HFFc6 (cell line): Measurements from ENCODE around the gene SLC7A7. TPM values are rescaled to one million over a fixed set of nuclear protein-coding genes. Genes with fewer than 3 reads are reported as not detected.

Experiments
- DNase-seq: peaks from one replicate; pipeline ENCODE4 v3.0.0-alpha.2; 2018
- H3K27ac Mint-ChIP-seq: 2 replicates; pipeline ENCODE4 v1.8.0; 2020; ENCODE audit warnings: mild to moderate bottlenecking, mixed read lengths
- H3K27me3 Mint-ChIP-seq: 2 replicates; pipeline ENCODE4 v1.8.0; 2021; ENCODE audit warnings: mild to moderate bottlenecking, moderate library complexity, mixed read lengths; ENCODE audit not compliant: insufficient read depth
- H3K36me3 Mint-ChIP-seq: 2 replicates; pipeline ENCODE4 v1.8.0; 2021; ENCODE audit warnings: low read depth, mixed read lengths
- H3K4me1 Mint-ChIP-seq: 2 replicates; pipeline ENCODE4 v1.8.0; 2020; ENCODE audit warnings: low read depth, mixed read lengths
- H3K4me3 Mint-ChIP-seq: 2 replicates; pipeline ENCODE4 v1.8.0; 2020; ENCODE audit warnings: mild to moderate bottlenecking, moderate library complexity, mixed read lengths
- H3K9me3 Mint-ChIP-seq: 2 replicates; pipeline ENCODE4 v1.8.0; 2020; ENCODE audit warnings: mild to moderate bottlenecking, mixed read lengths
- total RNA-seq, 6 experiments: library from RNA; stranded (reverse); fragmentation: NEBNext Ultra II Directional; extraction: Animal tissue kit (Norgen Biotek cat#: 25700); gene quantifications; 2 replicates in 1 of 6; 3 replicates in 5 of 6; pipeline ENCODE4 v1.2.3, GENCODE V29; 2021
- TF ChIP-seq, protein P1 (sequence below): fragments of 200-600 bp; sonication (generic); IDR thresholded peaks from 2 replicates; pipeline ENCODE4 v1.5.0; 2021; ENCODE audit warnings: antibody characterized with exemption, mild to moderate bottlenecking

SLC7A7 gene
- total RNA-seq, 6 experiments from 2014 or later: 0.31 to 1.3 (median 0.56) TPM

DNA sequence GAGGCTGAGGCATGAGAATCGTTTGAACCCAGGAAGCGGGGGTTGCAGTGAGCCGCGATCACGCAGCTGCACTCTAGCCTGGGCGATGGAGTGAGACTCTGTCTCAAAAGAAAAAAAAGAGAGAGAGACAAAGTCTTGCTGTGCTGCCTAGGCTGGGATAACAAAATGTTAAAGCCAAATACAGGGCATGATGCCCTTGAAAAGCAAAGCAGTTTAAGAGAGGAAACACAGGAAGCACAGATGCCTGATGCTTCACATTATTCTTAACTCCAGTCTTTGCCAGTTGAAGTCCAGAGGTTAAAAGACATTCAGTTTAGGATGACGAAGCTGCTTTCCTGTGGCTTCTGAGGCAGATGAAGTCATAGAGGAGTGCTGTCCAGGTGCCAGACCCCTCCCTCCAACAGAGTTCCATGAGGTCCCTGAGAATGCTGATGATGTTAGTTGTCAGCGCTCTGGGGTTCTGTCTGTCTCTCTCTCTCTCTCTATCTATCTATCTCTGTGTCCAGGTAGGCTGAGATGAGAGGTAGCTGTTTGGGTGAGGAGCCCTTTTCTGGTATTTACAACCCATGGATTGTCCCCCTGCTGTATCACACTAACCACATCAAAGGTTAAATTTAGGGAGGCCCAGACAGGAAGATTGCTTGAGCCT is 9.6 kb upstream of the SLC7A7 start:
- peak; percentile 93 for DNase-seq
- H3K4me1 Mint-ChIP-seq: peaks cover 51% of the 10 kb centered on the region
- TF ChIP-seq, protein P1, sequence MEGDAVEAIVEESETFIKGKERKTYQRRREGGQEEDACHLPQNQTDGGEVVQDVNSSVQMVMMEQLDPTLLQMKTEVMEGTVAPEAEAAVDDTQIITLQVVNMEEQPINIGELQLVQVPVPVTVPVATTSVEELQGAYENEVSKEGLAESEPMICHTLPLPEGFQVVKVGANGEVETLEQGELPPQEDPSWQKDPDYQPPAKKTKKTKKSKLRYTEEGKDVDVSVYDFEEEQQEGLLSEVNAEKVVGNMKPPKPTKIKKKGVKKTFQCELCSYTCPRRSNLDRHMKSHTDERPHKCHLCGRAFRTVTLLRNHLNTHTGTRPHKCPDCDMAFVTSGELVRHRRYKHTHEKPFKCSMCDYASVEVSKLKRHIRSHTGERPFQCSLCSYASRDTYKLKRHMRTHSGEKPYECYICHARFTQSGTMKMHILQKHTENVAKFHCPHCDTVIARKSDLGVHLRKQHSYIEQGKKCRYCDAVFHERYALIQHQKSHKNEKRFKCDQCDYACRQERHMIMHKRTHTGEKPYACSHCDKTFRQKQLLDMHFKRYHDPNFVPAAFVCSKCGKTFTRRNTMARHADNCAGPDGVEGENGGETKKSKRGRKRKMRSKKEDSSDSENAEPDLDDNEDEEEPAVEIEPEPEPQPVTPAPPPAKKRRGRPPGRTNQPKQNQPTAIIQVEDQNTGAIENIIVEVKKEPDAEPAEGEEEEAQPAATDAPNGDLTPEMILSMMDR: no peak
- peak overlapping the region; percentile 95 for H3K27ac Mint-ChIP-seq
- H3K27me3 Mint-ChIP-seq: no peaks in the 10 kb centered on the region; the same call in 1 of the 2 replicates
- no peaks in the 10 kb centered on the region; the same call in 1 of the 2 replicates for H3K36me3 Mint-ChIP-seq
- peak overlapping the region; percentile 62; the same call in 1 of the 2 replicates for H3K4me3 Mint-ChIP-seq
- no peaks in the 10 kb centered on the region for H3K9me3 Mint-ChIP-seq

DNA sequence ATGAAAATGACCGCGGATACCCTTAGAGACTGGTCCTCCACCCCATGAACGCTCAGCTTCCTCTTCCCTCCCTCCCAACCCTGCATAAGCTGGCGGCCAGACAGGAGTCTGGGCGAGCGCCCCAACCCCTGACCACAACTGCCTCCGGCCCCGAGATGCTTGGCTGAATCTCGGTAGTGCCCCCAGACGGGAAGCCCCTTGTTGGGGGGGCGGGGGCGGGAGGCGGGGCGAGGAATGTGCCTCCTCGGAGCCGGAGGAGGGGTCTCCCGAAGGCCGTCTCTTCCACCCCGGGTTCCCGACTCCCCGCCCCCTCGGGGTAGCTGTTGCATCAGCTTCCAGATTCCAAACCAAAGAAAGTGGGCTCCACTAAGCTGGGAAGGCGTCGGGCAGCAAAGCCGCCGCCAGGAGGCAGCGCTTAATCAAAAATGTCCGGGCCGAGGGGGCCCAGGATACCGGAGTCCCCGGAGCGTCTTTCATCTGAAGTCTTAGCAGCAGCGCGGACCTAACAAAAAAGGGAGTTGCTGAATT is 7.4 kb upstream of the SLC7A7 start:
- TF ChIP-seq, protein P1: peak; percentile 94
- no peaks in the 10 kb centered on the region for H3K9me3 Mint-ChIP-seq
- peaks cover 62% of the 10 kb centered on the region for H3K4me1 Mint-ChIP-seq
- peak; percentile 65 for DNase-seq
- H3K27ac Mint-ChIP-seq: peak overlapping the region; percentile 84
- peak overlapping the region; percentile 83 for H3K4me3 Mint-ChIP-seq
- no peaks in the 10 kb centered on the region; the same call in 1 of the 2 replicates for H3K27me3 Mint-ChIP-seq
- H3K36me3 Mint-ChIP-seq: no peaks in the 10 kb centered on the region

GRCh38 chr14:22822016-22822570 is 6.9 kb upstream of the SLC7A7 start:
- H3K4me3 Mint-ChIP-seq: no peak overlapping the region; the same call in 1 of the 2 replicates

DNA sequence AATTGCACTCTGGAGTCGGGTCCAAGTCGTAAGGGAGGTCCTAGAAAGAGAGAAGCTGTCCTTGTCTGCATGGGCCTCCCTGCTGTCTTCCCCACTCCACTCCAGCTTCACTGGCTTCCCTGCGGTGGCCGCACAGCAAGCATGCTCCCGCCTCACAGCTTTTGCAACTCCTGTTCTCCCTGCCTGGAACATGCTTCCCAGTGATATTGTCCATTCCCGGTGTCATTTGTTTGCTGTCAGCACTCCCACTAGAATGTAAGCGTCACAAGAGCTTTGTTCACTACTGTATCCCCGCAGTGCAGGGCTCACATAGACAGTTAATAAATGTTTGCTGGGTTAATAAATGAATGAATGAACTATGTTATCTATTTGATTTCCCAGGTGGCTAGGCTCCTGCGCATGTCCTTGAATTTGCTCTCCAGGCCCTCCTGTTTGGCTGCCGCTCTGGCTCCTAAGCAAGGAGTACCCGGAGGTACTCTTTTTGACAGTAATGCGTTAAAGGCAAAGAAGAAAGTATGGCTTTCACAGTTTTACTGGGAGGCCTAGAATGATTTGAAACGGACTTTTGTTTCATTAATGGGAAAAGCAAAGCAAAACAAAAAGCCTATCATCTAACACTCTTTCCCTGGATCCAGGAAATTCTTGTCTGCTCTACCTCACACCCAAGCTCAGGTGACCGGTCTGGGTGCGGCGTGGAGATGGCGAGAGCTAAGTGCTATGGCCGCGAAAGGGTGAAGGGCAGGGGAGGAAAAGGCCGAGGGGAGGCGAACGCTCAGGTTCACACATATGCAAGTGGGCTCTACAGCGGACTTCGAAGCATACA is 6.2 kb upstream of the SLC7A7 start:
- H3K4me1 Mint-ChIP-seq: peaks cover 62% of the 10 kb centered on the region
- no peak overlapping the region for H3K4me3 Mint-ChIP-seq
- no peak for DNase-seq
- H3K27me3 Mint-ChIP-seq: no peaks in the 10 kb centered on the region
- TF ChIP-seq, protein P1: no peak
- no peaks in the 10 kb centered on the region for H3K9me3 Mint-ChIP-seq
- no peaks in the 10 kb centered on the region for H3K36me3 Mint-ChIP-seq
- peak overlapping the region; percentile 19; the same call in 1 of the 2 replicates for H3K27ac Mint-ChIP-seq

More at GRCh38 chr14:22822016-22822570, 6.9 kb upstream of the SLC7A7 start:
- Mint-ChIP-seq H3K9me3 (no peaks in the 10 kb centered on the region), H3K27me3 (no peaks in the 10 kb centered on the region), H3K27ac (peak overlapping the region; percentile 84), H3K36me3 (no peaks in the 10 kb centered on the region), H3K4me1 (peaks cover 62% of the 10 kb centered on the region)
- TF ChIP-seq, protein P1: no peak
- no peak for DNase-seq

DNA sequence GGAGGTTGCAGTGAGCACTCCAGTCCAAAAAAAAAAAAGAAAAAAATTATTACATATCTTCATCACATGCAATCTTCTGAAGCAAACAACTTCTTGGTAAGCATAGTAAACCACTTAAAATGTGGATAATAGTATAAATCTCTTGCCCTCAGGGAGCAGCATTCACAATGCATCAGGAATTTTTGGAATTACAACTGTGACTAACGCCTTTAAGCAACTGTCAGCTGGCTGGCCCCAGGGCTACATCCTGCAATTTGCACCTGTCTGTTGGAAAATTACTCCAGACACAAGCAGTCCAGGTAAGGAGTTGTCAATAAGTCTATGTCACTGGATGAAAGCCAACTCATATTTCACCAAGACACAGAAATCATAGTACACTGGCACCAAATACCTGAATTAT is 5.5 kb upstream of the SLC7A7 start:
- H3K4me1 Mint-ChIP-seq: peaks cover 64% of the 10 kb centered on the region

More for the DNA sequence above, 5.5 kb upstream of the SLC7A7 start:
- DNase-seq: peak; percentile 51
- Mint-ChIP-seq H3K27ac (no peak overlapping the region), H3K4me3 (no peak overlapping the region), H3K27me3 (no peaks in the 10 kb centered on the region), H3K9me3 (no peaks in the 10 kb centered on the region), H3K36me3 (no peaks in the 10 kb centered on the region)
- TF ChIP-seq, protein P1: no peak
